ENCODE data around the gene CCDC15. TPM values are rescaled to one million over a fixed set of nuclear protein-coding genes. Genes with fewer than 3 reads are reported as not detected.
A peak's percentile ranks its signal among the peaks of the same experiment; 100 is the strongest.

Gene CCDC15
- total and polyA plus RNA-seq, 2 experiments from 2014 or later: 2.9 to 3.3 TPM

DNA sequence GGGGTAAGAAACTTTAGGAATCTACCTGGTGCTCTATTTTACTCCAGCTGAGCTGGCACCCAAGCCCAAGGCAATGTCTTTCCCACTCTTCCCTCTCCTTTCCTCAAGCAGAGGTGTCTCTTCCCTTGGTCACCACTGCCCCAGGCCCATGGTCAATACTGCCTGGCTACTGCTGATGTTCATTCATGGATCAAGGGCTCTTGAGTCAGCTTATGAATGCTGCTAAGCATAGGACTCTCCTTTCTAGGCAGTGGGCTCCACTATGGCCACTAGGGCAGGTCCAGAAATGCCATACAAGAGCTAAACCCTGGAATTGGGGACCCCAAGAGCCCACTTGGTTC is 37.7 kb upstream of the CCDC15 start:
- Mint-ChIP-seq H3K27ac (no peak overlapping the region), H3K4me3 (no peak overlapping the region), H3K36me3 (ENCODE audit: low read depth) (no peaks in the 10 kb centered on the region; the same call in 2 of the 3 replicates), H3K4me1 (peaks cover 3% of the 10 kb centered on the region; the same call in 1 of the 3 replicates), H3K9me3 (peaks cover 23% of the 10 kb centered on the region), H3K27me3 (ENCODE audit: insufficient read depth, low read depth, poor library complexity) (peaks cover 23% of the 10 kb centered on the region)
- H3K4me2 ChIP-seq: no peak overlapping the region
- 0 out of 2 replicates have a peak, but pooled peaks cover 4% of the 10 kb centered on the region for H3K36me3 ChIP-seq (ENCODE audit: insufficient read depth)
- DNase-seq (ENCODE audit: low spot score) (no peak), ATAC-seq (no peak)
- H3K9me2 ChIP-seq (ENCODE audit: insufficient read depth): peaks cover 4% of the 10 kb centered on the region; the same call in 1 of the 2 replicates
- H3K27ac ChIP-seq (ENCODE audit: low read depth): no peak overlapping the region
- H3K4me1 ChIP-seq (ENCODE audit: insufficient read depth): no peaks in the 10 kb centered on the region
- H3K79me2 ChIP-seq (replicated peaks; ENCODE audit: insufficient read depth): no peaks in the 10 kb centered on the region
- TF ChIP-seq EZH2phosphoT487 (IDR thresholded peaks at IDR 0.05; ENCODE audit: unreplicated experiment): no peak
- TF ChIP-seq ZNF331 (CRISPR knock-in tag; IDR thresholded peaks at IDR 0.05; ENCODE audit: low read depth): no peak
- H3K4me3 ChIP-seq: no peak overlapping the region
- no peaks in the 10 kb centered on the region for H4K20me1 ChIP-seq (replicated peaks; ENCODE audit: insufficient read depth)
- H2AFZ ChIP-seq: no peak overlapping the region
- peaks cover 40% of the 10 kb centered on the region for H3K27me3 ChIP-seq (ENCODE audit: insufficient read depth)
- 0 out of 2 replicates have a peak, but pooled peaks cover under 1% of the 10 kb centered on the region for H3F3A ChIP-seq (replicated peaks; ENCODE audit: low read depth)

DNA sequence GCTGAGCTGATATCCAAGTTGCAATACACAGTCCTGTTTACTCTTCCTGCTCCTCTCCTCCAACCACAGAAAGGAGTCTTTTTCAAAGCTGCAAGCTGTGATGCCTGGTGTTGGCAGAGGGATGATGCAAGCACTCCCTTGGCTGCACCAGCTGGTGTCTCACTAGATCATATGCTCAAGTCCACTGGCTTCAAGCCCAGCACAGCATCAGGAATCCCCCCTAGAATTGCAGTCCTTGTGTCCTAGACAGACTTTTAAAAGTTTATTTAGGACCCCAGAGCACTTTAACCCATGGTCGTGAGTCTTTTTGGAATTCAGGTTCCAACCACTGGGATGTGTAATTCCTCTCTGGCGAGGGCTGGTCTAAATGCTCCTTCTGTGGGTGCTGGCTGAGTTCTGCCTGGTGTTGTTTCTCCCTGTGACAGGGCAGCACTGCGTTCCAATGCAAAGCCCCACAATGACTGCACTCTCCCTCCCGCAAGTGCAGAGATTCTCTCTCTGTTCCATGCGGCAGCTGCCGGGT is 36.8 kb upstream of the CCDC15 start:
- no peak for DNase-seq (ENCODE audit: low spot score)
- peaks cover 31% of the 10 kb centered on the region for H3K27me3 Mint-ChIP-seq (ENCODE audit: insufficient read depth, low read depth, poor library complexity)
- ATAC-seq: no peak
- TF ChIP-seq, protein P1, sequence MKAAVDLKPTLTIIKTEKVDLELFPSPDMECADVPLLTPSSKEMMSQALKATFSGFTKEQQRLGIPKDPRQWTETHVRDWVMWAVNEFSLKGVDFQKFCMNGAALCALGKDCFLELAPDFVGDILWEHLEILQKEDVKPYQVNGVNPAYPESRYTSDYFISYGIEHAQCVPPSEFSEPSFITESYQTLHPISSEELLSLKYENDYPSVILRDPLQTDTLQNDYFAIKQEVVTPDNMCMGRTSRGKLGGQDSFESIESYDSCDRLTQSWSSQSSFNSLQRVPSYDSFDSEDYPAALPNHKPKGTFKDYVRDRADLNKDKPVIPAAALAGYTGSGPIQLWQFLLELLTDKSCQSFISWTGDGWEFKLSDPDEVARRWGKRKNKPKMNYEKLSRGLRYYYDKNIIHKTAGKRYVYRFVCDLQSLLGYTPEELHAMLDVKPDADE (IDR thresholded peaks at IDR 0.05): no peak
- TF ChIP-seq EZH2 (IDR thresholded peaks at IDR 0.05; ENCODE audit: low read depth, unreplicated experiment) (no peak), POLR2AphosphoS5 (IDR thresholded peaks at IDR 0.05; ENCODE audit: low read depth) (no peak), ZNF331 (CRISPR knock-in tag; IDR thresholded peaks at IDR 0.05; ENCODE audit: low read depth) (no peak), STAT1 (IDR thresholded peaks at IDR 0.05; ENCODE audit: unreplicated experiment) (no peak), ZNF114 (CRISPR knock-in tag; IDR thresholded peaks at IDR 0.05) (no peak), JUNB (IDR thresholded peaks at IDR 0.05; ENCODE audit: unreplicated experiment) (no peak), NANOG (IDR thresholded peaks at IDR 0.05; ENCODE audit: borderline replicate concordance) (no peak), EZH2phosphoT487 (IDR thresholded peaks at IDR 0.05; ENCODE audit: unreplicated experiment) (no peak)
- TF ChIP-seq, protein P2, sequence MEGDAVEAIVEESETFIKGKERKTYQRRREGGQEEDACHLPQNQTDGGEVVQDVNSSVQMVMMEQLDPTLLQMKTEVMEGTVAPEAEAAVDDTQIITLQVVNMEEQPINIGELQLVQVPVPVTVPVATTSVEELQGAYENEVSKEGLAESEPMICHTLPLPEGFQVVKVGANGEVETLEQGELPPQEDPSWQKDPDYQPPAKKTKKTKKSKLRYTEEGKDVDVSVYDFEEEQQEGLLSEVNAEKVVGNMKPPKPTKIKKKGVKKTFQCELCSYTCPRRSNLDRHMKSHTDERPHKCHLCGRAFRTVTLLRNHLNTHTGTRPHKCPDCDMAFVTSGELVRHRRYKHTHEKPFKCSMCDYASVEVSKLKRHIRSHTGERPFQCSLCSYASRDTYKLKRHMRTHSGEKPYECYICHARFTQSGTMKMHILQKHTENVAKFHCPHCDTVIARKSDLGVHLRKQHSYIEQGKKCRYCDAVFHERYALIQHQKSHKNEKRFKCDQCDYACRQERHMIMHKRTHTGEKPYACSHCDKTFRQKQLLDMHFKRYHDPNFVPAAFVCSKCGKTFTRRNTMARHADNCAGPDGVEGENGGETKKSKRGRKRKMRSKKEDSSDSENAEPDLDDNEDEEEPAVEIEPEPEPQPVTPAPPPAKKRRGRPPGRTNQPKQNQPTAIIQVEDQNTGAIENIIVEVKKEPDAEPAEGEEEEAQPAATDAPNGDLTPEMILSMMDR (conservative IDR thresholded peaks at IDR 0.05; ENCODE audit: low read depth in 2 of 2): no peak
- TF ChIP-seq, protein P3, sequence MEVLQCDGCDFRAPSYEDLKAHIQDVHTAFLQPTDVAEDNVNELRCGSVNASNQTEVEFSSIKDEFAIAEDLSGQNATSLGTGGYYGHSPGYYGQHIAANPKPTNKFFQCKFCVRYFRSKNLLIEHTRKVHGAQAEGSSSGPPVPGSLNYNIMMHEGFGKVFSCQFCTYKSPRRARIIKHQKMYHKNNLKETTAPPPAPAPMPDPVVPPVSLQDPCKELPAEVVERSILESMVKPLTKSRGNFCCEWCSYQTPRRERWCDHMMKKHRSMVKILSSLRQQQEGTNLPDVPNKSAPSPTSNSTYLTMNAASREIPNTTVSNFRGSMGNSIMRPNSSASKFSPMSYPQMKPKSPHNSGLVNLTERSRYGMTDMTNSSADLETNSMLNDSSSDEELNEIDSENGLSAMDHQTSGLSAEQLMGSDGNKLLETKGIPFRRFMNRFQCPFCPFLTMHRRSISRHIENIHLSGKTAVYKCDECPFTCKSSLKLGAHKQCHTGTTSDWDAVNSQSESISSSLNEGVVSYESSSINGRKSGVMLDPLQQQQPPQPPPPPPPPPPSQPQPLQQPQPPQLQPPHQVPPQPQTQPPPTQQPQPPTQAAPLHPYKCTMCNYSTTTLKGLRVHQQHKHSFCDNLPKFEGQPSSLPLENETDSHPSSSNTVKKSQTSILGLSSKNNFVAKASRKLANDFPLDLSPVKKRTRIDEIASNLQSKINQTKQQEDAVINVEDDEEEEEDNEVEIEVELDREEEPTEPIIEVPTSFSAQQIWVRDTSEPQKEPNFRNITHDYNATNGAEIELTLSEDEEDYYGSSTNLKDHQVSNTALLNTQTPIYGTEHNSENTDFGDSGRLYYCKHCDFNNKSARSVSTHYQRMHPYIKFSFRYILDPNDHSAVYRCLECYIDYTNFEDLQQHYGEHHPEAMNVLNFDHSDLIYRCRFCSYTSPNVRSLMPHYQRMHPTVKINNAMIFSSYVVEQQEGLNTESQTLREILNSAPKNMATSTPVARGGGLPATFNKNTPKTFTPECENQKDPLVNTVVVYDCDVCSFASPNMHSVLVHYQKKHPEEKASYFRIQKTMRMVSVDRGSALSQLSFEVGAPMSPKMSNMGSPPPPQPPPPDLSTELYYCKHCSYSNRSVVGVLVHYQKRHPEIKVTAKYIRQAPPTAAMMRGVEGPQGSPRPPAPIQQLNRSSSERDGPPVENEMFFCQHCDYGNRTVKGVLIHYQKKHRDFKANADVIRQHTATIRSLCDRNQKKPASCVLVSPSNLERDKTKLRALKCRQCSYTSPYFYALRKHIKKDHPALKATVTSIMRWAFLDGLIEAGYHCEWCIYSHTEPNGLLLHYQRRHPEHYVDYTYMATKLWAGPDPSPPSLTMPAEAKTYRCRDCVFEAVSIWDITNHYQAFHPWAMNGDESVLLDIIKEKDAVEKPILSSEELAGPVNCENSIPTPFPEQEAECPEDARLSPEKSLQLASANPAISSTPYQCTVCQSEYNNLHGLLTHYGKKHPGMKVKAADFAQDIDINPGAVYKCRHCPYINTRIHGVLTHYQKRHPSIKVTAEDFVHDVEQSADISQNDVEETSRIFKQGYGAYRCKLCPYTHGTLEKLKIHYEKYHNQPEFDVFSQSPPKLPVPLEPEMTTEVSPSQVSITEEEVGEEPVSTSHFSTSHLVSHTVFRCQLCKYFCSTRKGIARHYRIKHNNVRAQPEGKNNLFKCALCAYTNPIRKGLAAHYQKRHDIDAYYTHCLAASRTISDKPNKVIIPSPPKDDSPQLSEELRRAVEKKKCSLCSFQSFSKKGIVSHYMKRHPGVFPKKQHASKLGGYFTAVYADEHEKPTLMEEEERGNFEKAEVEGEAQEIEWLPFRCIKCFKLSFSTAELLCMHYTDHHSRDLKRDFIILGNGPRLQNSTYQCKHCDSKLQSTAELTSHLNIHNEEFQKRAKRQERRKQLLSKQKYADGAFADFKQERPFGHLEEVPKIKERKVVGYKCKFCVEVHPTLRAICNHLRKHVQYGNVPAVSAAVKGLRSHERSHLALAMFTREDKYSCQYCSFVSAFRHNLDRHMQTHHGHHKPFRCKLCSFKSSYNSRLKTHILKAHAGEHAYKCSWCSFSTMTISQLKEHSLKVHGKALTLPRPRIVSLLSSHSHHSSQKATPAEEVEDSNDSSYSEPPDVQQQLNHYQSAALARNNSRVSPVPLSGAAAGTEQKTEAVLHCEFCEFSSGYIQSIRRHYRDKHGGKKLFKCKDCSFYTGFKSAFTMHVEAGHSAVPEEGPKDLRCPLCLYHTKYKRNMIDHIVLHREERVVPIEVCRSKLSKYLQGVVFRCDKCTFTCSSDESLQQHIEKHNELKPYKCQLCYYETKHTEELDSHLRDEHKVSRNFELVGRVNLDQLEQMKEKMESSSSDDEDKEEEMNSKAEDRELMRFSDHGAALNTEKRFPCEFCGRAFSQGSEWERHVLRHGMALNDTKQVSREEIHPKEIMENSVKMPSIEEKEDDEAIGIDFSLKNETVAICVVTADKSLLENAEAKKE (CRISPR knock-in tag; IDR thresholded peaks at IDR 0.05): no peak

More for the DNA sequence above, 36.8 kb upstream of the CCDC15 start:
- Histone ChIP-seq H3F3A (replicated peaks; ENCODE audit: low read depth) (0 out of 2 replicates have a peak, but pooled peaks cover 3% of the 10 kb centered on the region), H2AFZ (0 out of 2 replicates have a peak overlapping the region, but pooled peaks have one; percentile 59), H3K9me2 (ENCODE audit: insufficient read depth) (peaks cover 9% of the 10 kb centered on the region; the same call in 1 of the 2 replicates), H3K4me2 (no peak overlapping the region), H3K27me3 (ENCODE audit: insufficient read depth) (peaks cover 48% of the 10 kb centered on the region), H3K4me3 (no peak overlapping the region), H3K36me3 (ENCODE audit: insufficient read depth) (no peaks in the 10 kb centered on the region), H3K27ac (ENCODE audit: low read depth) (no peak overlapping the region), H3K4me1 (ENCODE audit: insufficient read depth) (no peaks in the 10 kb centered on the region), H4K20me1 (replicated peaks; ENCODE audit: insufficient read depth) (no peaks in the 10 kb centered on the region), H3K79me2 (replicated peaks; ENCODE audit: insufficient read depth) (no peaks in the 10 kb centered on the region)
- no peaks in the 10 kb centered on the region; the same call in 1 of the 3 replicates for H3K36me3 Mint-ChIP-seq (ENCODE audit: low read depth)
- no peak overlapping the region for H3K27ac Mint-ChIP-seq
- peaks cover 3% of the 10 kb centered on the region; the same call in 1 of the 3 replicates for H3K4me1 Mint-ChIP-seq
- no peak overlapping the region for H3K4me3 Mint-ChIP-seq
- peaks cover 23% of the 10 kb centered on the region for H3K9me3 Mint-ChIP-seq
